ENCODE data around the gene U2AF2. TPM values are rescaled to one million over a fixed set of nuclear protein-coding genes. Genes with fewer than 3 reads are reported as not detected.

Gene U2AF2
- total RNA-seq, 4 donors from 2014 or later: 80.4 to 122 (median 104) TPM

GRCh38 chr19:55621673-55622231, 33.1 kb upstream of the U2AF2 start:
- 93% methylated on average over 45 of the region's 55 CpGs for WGBS
- H3K36me3 ChIP-seq: peaks cover 6 to 38% (median 29%) of the 10 kb centered on the region in 4 donors
- intact Hi-C loops (cut with DNase I): no loop called here
- no peaks in the 10 kb centered on the region for H3K9me3 ChIP-seq
- DNase-seq (ENCODE audit: extremely low spot score): no peak
- no peak overlapping the region for H3K4me3 ChIP-seq
- H3K4me1 ChIP-seq: peaks cover 5 to 42% (median 33%) of the 10 kb centered on the region in 4 donors
- H3K27ac ChIP-seq (replicated peaks in 1 of 4): no peak overlapping the region
- H3K27me3 ChIP-seq: no peaks in the 10 kb centered on the region
- TF ChIP-seq, protein P1, sequence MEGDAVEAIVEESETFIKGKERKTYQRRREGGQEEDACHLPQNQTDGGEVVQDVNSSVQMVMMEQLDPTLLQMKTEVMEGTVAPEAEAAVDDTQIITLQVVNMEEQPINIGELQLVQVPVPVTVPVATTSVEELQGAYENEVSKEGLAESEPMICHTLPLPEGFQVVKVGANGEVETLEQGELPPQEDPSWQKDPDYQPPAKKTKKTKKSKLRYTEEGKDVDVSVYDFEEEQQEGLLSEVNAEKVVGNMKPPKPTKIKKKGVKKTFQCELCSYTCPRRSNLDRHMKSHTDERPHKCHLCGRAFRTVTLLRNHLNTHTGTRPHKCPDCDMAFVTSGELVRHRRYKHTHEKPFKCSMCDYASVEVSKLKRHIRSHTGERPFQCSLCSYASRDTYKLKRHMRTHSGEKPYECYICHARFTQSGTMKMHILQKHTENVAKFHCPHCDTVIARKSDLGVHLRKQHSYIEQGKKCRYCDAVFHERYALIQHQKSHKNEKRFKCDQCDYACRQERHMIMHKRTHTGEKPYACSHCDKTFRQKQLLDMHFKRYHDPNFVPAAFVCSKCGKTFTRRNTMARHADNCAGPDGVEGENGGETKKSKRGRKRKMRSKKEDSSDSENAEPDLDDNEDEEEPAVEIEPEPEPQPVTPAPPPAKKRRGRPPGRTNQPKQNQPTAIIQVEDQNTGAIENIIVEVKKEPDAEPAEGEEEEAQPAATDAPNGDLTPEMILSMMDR (IDR thresholded peaks at IDR 0.05): no peak
- TF ChIP-seq POLR2A (IDR thresholded peaks at IDR 0.05; ENCODE audit: low read depth): no peak

- Histone ChIP-seq H3K27ac (replicated peaks in 1 of 4) (no peak overlapping the region), H3K27me3 (no peaks in the 10 kb centered on the region), H3K4me3 (no peak overlapping the region), H3K4me1 (peaks cover 5 to 42% (median 33%) of the 10 kb centered on the region in 4 donors), H3K9me3 (no peaks in the 10 kb centered on the region), H3K36me3 (peaks cover 6 to 32% (median 22%) of the 10 kb centered on the region in 4 donors)
- 88% methylated on average over 7 of the region's 40 CpGs for WGBS
- no peak for DNase-seq (ENCODE audit: extremely low spot score)
- intact Hi-C loops (cut with DNase I): no loop called here
- TF ChIP-seq, protein P1 (IDR thresholded peaks at IDR 0.05): no peak
- TF ChIP-seq EP300 (IDR thresholded peaks at IDR 0.05) (no peak), POLR2AphosphoS5 (IDR thresholded peaks at IDR 0.05) (no peak), POLR2A (IDR thresholded peaks at IDR 0.05; ENCODE audit: low read depth) (no peak)
Observed at GRCh38 chr19:55622242-55622969, 32.4 kb upstream of the U2AF2 start.

- Histone ChIP-seq H3K4me3 (no peak overlapping the region), H3K27ac (replicated peaks in 1 of 4) (peak overlapping the region in 2 of 4 donors; percentile 96), H3K27me3 (no peaks in the 10 kb centered on the region), H3K9me3 (no peaks in the 10 kb centered on the region), H3K36me3 (peaks cover 6 to 25% (median 15%) of the 10 kb centered on the region in 4 donors), H3K4me1 (peaks cover 5 to 42% (median 33%) of the 10 kb centered on the region in 4 donors)
- intact Hi-C loops (cut with DNase I): no loop called here
- TF ChIP-seq POLR2A (IDR thresholded peaks at IDR 0.05; ENCODE audit: low read depth): no peak
- TF ChIP-seq, protein P1 (IDR thresholded peaks at IDR 0.05): no peak
- WGBS: 98% methylated on average over 7 of the region's 7 CpGs
- no peak for DNase-seq (ENCODE audit: extremely low spot score)
Observed at GRCh38 chr19:55623130-55623529, 31.7 kb upstream of the U2AF2 start.

- intact Hi-C loops (cut with DNase I): no loop called here
- 58% methylated on average over 7 of the region's 7 CpGs for WGBS
- DNase-seq (ENCODE audit: extremely low spot score): no peak
- Histone ChIP-seq H3K4me3 (peak overlapping the region in 3 of 4 donors; percentile 59 to 77 (median 66)), H3K27me3 (no peaks in the 10 kb centered on the region), H3K9me3 (no peaks in the 10 kb centered on the region), H3K36me3 (peaks cover 6 to 24% (median 15%) of the 10 kb centered on the region in 4 donors), H3K27ac (replicated peaks in 1 of 4) (peak overlapping the region; percentile 90 to 96 (median 94)), H3K4me1 (peaks cover 5 to 42% (median 32%) of the 10 kb centered on the region in 4 donors)
- TF ChIP-seq POLR2A (IDR thresholded peaks at IDR 0.05; ENCODE audit: low read depth): no peak
- no peak for TF ChIP-seq EP300 (IDR thresholded peaks at IDR 0.05)
- no peak for TF ChIP-seq POLR2AphosphoS5 (IDR thresholded peaks at IDR 0.05)
- TF ChIP-seq, protein P1 (IDR thresholded peaks at IDR 0.05): no peak
Observed at GRCh38 chr19:55623561-55623960, 31.3 kb upstream of the U2AF2 start.
